Vagina (tissue), 2 donors: Measurements from ENCODE around the gene CYP1A2.

Experiments
- POLR2A ChIP-seq, 2 donors: fragments of 450-650 bp; IDR thresholded peaks; one replicate each; pipeline ENCODE4 v1.6.1; 2017; ENCODE audit warnings: antibody characterized with exemption in 2 of 2, mild to moderate bottlenecking in 2 of 2, moderate library complexity in 2 of 2
- TF ChIP-seq, protein P1 (sequence below), 3 experiments: fragments of 450-650 bp in 2 of 3; fragments of 200-600 bp in 1 of 3; sonication (generic) in 1 of 3; IDR thresholded peaks; one replicate each; pipeline ENCODE4 v1.5.1; 2017 to 2019; ENCODE audit warnings: antibody characterized with exemption in 3 of 3, mild to moderate bottlenecking in 2 of 3, moderate library complexity in 2 of 3

DNA sequence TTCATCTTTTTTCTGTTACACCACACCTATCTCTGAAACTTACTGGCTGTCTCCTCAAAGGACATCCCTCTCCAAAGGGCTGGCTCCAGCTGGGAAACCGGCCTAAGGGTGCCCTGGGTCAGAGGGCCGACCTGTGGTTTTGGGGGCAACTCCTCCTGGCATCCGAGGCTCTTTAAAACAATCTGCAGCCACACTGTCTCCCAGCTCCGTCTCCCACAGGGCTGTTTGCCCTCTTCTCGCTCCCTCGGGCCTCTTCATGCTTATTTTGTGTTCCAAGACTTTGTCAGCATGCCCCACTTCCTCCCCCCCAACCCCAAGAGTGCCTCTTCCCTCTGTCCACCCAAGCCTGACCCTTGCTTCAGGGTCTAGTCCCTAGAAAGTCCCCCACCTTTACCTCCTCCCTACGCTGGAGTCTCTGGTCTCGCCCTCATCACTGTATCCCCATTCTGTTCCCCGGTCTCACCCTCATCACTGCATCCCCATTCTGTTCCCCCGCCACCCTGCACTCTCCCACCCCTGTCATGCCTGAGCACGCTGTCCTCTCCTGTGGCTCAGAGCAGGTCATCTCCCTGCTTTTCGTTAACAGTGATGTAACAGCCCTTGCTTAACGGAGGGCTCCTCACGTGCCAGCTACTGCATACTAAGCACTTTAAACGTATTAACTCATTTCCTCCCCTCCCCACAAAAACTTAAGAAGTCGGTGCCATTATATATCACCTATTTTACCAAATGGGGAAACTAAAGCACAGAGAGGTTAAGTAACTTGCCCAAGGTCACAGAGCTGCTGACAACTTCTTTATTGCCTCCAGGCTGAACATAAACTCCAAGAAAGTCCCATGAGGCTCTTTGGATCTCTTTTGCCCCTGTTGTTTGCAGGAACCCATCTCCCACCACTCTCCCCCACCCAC lies 32.1 kb downstream of the CYP1A2 start:
- no peak for TF ChIP-seq POLR2A (IDR thresholded peaks at IDR 0.05)
- TF ChIP-seq, protein P1, sequence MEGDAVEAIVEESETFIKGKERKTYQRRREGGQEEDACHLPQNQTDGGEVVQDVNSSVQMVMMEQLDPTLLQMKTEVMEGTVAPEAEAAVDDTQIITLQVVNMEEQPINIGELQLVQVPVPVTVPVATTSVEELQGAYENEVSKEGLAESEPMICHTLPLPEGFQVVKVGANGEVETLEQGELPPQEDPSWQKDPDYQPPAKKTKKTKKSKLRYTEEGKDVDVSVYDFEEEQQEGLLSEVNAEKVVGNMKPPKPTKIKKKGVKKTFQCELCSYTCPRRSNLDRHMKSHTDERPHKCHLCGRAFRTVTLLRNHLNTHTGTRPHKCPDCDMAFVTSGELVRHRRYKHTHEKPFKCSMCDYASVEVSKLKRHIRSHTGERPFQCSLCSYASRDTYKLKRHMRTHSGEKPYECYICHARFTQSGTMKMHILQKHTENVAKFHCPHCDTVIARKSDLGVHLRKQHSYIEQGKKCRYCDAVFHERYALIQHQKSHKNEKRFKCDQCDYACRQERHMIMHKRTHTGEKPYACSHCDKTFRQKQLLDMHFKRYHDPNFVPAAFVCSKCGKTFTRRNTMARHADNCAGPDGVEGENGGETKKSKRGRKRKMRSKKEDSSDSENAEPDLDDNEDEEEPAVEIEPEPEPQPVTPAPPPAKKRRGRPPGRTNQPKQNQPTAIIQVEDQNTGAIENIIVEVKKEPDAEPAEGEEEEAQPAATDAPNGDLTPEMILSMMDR (IDR thresholded peaks at IDR 0.05): no peak
